ENCODE results near the gene UBE3B.

The UBE3B gene

DNA sequence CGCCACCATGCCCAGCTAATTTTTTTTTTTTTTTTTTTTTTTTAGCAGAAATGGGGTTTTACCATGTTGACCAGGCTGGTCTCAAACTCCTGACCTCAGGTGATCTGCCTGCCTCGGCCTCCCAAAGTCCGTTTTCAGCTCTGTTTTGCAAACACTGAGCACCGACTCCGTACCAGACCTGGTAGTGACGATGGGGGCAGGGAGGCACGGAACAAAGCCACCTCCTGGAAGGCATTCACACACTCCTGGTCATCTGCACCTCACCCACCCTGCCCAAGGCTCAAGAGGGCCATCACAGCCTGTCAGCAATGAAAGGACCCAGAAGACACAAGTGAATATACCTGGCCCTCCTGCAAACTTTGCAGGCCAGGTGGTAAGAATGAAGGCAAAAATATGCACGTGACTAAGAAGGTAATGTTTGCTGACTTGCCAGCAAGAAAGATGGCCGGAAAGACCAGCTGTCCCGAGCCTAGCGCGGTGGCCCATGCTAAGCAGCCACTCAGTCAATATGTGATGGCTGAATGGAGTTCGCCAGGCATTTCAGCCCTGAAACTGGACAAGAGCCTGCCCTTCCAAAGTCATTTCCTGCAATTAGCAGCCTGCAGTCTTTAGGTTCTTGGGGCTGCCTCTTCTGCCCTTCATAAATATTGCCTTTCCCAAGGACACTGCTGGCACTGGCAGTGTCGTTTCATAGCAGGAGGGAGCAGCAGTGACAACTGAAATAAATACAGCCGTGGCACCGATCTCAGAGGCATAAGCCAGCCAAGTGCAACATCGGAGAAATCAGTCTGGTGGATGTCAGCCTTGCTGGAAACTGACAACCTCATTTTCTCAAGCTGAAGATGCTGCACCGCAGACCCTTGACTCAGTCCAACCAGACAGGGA, 78.2 kb downstream of the UBE3B start:
- no peak for DNase-seq

- no peak for DNase-seq
Measured at GRCh38 chr12:109557200-109557599, 79.8 kb downstream of the UBE3B start.

GRCh38 chr12:109557805-109558204, 80.4 kb downstream of the UBE3B start:
- DNase-seq = no peak

- no peak for DNase-seq
Measured at GRCh38 chr12:109558374-109559199, 81.2 kb downstream of the UBE3B start.

DNA sequence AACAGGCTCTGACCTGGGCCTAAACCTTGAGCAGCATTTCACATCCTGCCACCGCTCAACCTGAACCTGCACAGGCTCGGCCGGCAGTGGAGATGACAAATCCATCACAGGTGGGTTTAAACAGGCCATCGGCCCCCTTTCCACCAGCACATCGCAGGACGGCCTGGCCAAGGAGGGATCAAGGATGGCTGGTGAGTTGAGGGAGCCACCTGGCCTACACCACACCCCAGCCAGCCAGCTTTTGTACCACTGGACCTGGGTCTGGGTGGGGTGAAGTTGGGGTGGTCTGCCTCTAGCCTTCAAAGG, 81.7 kb downstream of the UBE3B start:
- DNase-seq = no peak

GRCh38 chr12:109559601-109560000, 82.2 kb downstream of the UBE3B start:
- DNase-seq = no peak

DNA sequence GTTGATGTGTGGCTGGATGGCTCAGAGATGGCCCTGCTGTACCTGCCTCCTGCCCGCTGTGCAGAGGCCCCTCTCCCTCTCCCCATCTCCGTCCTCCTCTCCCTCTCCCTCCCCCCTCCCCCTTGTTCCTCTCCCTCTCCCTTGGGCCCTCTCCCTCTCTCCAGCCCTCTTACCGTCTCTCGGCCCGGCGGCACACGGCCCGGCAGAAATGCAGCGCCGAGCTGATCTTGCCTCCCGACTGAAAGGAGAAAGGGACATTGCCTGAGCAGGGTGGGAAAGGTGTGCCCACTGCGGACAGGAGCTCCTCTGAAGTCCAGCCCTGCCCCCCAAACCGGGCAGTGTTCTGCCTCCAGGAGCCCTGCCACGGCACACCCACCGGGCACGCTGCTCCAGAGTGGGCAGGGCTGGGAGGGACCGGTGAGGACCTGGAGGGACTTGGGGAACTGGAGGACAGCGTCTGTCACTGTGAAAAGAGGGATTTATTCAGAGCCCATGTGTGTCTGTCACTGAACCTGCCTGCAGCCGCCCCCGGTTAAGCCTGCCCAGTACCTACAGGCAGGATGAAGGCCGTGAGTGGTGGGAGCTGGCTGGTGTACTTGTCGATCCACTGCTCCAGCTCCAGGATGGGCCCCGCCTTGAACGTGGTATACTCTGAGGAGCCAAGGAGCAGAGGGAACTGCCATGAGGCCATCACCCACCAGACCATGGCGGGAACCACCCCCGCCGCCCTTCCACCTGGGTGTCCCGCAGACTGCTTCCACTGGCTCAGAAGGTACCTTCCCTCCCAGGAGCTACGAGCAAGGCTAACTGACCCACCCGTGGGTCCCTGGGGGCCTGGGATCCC, 83.7 kb downstream of the UBE3B start:
- no peak for DNase-seq

DNA sequence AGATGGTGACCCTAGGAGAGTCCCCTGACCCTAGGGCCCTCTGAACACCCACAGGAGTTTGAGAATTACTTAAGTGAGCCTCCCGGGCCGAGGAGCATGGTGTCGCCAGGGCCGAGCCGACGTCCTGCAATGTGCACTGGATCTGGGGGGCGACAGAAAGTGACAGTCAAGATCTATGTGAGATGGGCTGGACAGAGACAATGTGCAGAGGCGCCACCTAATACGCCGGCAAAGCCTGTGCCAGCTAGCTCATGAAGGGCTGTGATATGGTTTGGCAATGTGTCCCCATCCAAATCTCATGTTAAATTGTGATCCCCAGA, 84.2 kb downstream of the UBE3B start:
- DNase-seq = no peak

DNA sequence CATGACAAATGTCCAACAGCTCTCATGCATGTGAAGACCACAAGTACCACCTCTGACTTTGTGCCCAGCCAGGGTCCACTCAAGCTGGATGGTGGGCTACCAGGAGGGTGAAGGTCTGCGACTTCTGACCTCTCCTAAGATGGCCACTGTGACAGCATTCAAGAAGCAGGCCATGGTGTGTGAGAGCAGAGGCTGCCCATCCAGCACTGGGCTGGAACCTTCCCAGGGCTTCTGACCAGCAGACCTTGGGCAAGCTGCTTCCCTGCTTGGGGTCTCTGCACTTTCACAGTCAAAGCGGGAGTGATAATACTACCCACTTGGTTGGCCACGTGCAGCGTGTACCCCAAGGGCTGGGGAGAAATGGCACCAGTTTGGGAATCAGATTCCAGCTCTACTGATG, 85.4 kb downstream of the UBE3B start:
- no peak for DNase-seq

DNA sequence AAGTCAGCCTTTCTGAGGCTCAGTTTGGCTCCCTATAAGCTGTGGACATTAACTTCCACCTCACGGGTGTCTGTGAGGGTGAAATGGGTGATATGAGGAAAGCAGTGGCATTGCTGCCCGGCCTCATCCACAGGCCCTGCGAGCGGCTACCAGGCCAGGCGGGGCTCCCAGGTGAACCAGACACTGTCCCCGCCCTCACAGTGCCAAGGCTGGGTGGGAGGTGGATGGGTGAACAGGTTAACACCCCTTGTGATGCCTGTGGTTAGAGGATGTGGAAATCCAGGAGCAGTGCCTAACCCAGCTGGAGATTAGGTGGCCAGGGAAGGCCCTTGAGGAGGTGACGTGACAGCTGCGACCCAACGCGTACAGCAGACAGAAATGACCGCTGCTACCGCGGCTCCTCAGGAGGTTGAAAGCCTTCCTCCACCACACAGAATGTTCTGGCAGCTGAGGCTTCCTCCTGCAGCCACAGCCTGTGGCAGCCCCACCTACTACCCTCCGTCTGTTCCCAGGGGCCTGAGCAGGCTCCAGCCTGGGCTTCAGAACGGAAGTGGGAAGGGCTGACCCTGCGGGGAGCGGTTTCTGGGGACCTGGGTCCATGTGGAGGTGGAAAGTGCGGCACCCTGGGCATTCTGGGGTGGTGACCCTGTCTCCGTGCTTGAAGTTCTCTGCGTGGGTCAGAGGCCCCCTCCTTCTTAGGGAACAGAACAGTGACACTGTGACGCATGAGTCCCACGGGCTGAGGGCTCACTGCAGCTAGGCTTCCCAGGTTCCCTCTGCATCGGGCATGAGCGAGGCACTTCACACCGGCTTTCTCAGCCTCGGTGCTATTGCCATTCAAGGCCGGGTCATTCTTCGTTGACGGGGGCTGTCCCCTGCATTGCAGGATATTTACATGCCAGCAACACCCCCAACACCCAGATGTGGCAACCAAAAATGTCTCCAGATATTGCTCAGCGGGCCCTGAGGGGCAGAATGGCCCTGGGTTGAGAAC, 86.2 kb downstream of the UBE3B start:
- no peak for DNase-seq

GRCh38 chr12:109566424-109566823, 89.0 kb downstream of the UBE3B start:
- DNase-seq = no peak

DNA sequence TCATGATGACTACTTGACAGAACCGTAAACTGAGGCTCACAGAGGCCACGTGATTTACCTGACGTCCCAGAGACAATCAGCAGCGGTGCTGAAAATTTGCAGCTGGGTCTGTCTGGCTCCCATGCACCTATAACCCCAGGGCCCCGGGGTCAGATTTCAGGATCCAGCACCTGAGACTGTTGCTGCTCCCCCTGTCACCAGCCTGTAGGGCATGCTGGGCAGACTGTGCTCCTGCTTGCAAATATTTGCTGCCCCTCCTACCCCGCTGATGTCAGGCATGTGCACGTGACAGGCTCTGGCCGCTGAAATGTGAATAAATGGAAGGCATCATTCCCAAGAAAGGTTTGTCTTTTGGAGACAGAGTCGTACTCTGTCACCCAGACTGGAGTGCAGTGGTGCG, 89.9 kb downstream of the UBE3B start:
- no peak for DNase-seq

- DNase-seq = no peak
Measured at GRCh38 chr12:109567967-109568366, 90.5 kb downstream of the UBE3B start.

DNA sequence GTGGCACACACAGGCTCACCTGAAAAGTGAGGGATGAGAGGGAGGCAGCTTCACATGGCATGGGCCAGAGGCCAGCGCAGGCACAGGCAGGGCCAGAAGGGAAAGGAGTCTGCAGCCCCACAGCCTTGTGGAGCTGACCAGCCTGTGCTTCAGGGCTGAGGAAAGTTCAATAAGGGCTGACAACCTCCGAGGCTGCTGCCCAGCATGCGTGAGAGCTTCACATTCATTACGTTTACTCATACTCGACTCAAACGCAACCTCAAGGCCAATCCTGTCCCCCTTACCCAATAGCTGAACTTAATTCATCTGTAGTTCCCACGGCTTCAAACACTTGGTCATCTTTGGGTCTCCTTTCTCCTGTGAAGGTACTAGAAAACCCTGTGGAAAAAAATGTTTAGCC, 91.1 kb downstream of the UBE3B start:
- DNase-seq = no peak

GRCh38 chr12:109571773-109572505, 94.5 kb downstream of the UBE3B start:
- DNase-seq = no peak

- DNase-seq = no peak
Measured at GRCh38 chr12:109572506-109572845, 95.0 kb downstream of the UBE3B start.

DNA sequence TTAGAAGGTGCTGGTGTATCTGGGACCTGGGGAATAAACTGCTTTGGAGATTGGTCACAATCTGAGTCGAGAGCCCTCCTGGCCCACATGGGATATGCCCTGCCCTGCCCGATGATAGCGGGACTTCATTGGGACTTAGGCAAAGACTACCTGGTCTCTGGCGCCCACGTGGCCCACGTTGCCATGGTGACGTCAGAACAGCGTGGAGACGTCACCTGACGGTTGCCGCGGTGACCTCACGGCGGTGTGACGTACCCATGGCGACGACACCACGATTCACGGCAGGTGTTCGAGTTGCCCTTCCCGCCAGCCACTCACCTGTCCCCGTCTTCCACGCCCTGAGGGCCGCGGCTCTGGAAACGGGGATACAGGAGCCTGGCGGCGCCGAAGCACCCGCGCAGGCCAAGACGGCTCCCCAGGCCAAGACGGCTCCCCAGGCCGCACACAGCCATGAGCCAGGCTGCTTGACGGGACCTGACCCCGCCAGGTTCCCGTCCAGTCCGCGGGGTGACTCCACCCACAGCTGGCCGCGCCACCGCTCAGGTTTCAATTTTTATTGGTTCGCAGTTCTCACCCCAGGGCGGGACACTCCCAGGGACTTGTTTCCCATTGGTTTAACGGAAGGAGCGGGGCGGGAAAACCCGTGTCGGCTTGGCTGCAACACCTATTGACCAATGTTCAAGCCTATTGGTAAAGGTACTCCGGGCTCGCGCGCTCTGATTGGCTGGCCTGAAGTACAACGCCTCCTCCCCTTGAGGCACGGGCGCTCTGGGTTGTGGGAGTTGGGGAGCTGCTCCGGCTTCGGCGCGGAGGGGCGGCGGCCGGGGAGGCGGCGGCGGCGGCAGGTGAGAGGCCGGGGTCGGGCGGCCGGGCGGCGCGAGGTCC, 95.8 kb downstream of the UBE3B start, which contains the start of the genes MMAB and MVK:
Gene MMAB (minus strand): TSS at position 476 of the 885 bp plus-strand sequence. CDS start 24 bp downstream, at position 452.
Gene MVK (plus strand): TSS at position 766 of the 885 bp plus-strand sequence. CDS start 1,029 bp downstream, outside the sequence.
- peak; percentile 100 for DNase-seq

DNA sequence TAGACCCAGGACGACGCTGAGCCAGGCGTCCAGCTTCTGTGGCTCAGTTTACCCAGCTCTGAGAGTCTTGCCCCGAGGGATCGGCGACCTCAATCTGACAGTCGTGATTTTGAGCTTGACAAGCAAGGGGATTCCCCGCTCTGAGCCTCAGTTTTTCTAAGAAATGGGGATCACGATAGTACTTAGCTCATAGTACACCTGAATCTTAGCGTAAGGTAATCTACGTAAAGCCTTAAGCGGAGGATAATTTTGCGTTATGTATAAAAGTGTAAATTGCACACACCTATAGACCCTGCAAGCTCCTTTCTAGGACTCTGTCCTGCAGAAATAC, 96.4 kb downstream of the UBE3B start:
- no peak for DNase-seq

GRCh38 chr12:109575683-109576082, 98.2 kb downstream of the UBE3B start:
- no peak for DNase-seq

DNA sequence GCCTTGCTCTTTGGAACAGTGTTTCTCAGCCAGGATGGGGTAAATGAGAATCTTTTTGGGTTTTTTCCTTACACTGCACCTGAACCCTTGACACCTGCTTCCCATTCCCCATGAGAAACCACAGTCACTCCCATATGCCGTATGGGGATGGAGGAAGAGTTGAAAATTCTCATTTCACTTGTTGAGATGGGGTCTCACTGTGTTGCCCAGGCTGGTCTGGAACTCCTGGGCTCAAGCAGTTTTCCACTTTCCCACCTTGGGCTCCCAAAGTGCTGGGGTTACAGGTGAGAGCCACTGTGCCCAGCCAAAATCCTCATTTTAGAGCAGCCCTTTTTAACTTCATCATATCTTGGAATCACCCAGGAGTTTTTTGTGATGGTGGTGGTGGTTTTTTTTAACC, 99.9 kb downstream of the UBE3B start:
- no peak for DNase-seq
